ENCODE measurements around the gene ROBO2.

- TF ChIP-seq CTCF (IDR thresholded peaks at IDR 0.05) (no peak), POLR2A (IDR thresholded peaks at IDR 0.05) (no peak)
Observed at GRCh38 chr3:77160931-77161497, 121.1 kb downstream of the ROBO2 start.

Data from esophagus squamous epithelium (tissue), 4 donors.